Measurements from ENCODE around the gene RARG.

DNA sequence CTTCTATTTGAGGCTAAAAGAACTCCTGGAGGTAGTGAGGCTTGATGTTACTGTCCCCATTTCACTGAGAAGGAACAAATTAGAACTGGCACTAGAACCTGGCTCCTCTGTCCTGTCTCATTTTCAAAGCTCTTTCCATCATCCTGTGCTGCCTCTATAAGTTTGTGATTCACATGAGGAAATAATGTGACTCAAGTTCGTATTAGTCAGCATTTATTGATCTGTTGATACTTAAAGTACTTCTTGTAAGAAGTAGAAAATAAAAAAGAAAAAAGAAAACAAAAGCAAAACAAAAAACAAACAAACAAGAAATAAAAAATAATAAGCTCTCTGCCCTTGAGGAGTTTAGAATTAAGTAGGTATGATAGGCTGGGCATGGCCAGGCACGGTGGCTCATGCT, 33.8 kb upstream of the RARG start:
- no peak for TF ChIP-seq POLR2AphosphoS5 (IDR thresholded peaks at IDR 0.05; ENCODE audit: borderline replicate concordance, low read depth, low read length)
- TF ChIP-seq EZH2 (IDR thresholded peaks at IDR 0.05): no peak
